Sciatic nerve (tissue), 2 donors: ENCODE measurements around the gene HECW1. TPM values are rescaled to one million over a fixed set of nuclear protein-coding genes. Genes with fewer than 3 reads are reported as not detected.
"Not testable (repeated sequence)": the region's sequence is repeated elsewhere in the genome, so short reads cannot be mapped to it uniquely, and the experiment has no call there.

Source experiments
- ATAC-seq: fragments of 200-7000 bp; cut with Tn5 transposase; one replicate; pipeline ENCODE4 v1.9.1; 2020; ENCODE audit warnings: mild to moderate bottlenecking, moderate library complexity
- DNase-seq: peaks from one replicate; pipeline ENCODE4 v3.0.0-alpha.2; 2020; ENCODE audit warnings: low spot score
- intact Hi-C: fragments of 100-400 bp; cut with DNase I; formaldehyde crosslinking; loops from one replicate; pipeline ENCODE4 v1.14.2; 2022
- total RNA-seq: library from RNA; stranded (reverse); fragmentation: NEBNext Ultra II Directional; extraction: Animal tissue kit (Norgen Biotek cat#: 25700); gene quantifications from one replicate; pipeline ENCODE4 v1.2.1, GENCODE V29; 2021
- donor health status: DM: no; HTN: no; CAD: no.
- donor health status: DM: no; HTN: no; CAD: no.

HECW1 gene
- total RNA-seq, 1 donor from 2014 or later = 4.8 TPM

- intact Hi-C loops = no loop called here
- ATAC-seq = no peak
- DNase-seq = no peak
Measured at GRCh38 chr7:43560742-43561330, 448.4 kb downstream of the HECW1 start.

DNA sequence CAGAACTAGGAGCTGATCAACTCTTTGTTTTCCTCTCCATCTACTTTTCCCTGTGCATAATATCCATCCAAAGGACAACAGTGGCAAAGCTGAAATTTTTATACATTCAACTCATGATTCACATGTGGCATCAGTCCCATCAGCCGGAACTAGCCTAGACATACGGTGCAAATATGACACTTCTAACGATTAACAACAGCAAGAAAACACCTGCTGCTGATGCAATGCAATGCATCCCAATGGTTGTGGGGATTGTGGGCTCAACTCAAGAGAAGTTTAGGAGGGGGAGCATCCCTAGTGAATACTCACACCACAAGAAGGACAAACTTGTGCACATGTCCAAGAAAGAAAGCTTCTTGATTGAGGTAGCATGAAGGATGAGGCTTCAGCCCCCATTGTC, 449.9 kb downstream of the HECW1 start:
- no peak for ATAC-seq
- intact Hi-C loops = no loop called here
- DNase-seq = no peak

DNA sequence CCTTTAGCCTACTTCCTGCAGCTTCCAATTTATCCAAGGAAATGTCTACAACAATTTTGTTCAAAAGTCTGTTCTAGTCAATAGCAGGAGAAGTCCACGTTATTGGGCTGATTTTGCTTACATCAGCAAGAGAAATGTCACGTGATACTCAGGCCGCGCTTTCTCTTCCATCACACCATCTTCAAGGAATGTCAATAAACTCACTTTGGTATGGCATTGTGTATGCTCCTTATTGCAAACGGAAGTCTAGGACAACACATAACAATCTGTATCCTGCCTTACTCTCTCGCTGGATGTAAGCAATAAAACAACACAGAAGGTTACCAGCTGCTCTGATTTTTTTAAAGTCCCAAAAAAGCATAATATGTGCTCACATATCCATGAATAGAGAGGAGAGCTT, 453.3 kb downstream of the HECW1 start:
- intact Hi-C loops = no loop called here
- ATAC-seq = no peak
- no peak for DNase-seq

DNA sequence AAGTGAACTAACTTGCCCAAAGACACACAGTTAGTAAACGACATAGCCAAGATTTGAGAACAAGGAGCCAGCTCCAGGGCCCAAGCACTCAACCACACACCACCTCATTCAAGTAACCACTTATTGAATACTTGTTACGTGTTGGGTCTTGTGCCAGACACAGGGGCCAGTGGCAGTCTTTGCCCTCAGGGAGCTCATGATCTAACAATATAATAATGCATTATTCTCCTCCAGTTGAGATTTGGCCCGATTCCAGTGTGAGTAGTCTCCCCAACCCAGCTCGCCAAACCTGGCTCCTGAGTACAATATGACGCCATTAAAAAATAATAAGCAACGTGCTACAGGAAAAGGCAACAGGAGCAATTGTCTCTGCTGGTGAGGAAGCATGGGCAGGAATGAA, 456.1 kb downstream of the HECW1 start:
- no peak for ATAC-seq
- intact Hi-C loops = no loop called here
- no peak for DNase-seq

DNA sequence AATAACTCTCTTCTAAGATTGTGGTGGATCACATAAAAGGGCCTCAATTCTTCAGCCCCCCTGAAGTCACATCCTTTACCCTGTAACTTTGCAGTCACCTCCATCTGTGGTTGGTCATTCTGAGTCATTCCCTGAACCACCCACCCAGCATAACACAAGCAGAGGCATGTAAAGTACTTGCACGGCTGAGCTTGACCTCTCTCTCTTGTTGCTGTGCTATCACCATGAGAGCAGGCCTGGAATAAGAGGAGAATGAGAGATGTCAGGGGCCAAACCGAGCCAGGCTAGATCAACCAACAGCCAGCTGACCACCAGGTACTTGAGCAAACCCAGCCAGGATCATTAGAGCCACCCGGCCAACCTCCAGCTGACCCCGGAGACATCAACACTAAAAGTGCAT, 457.0 kb downstream of the HECW1 start:
- DNase-seq (no peak), ATAC-seq (no peak)
- intact Hi-C loops = no loop called here

DNA sequence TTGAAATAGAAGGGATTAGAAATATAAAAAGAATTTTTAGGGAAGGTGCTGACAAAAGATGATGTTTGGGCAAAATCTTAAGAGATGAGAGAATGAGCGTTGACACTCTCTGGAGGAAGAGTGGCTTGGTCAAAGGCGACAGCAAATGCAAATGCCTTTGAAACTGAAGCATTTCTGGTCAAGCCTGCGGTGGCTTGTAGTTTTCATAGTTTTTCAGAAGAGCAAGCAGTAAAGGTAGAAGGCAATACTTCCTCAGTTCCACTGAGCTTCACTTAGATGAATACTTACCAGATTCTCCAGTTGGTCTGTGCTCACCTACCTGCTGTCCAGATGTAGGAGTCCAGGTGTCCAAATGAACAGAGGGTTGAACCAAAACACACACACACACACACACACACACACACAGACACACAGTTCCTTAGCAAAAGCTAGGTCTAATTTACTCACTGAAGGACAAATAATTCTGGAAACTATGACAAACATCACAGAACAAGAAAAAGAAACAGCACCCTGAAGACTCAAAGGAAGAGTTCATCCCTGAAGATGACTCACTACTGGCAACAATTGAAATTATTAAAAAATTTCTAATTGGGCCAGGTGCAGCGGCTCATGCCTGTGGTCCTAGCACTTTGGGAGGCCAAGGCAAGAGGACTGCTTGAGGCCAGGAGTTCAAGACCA, 458.4 kb downstream of the HECW1 start:
- intact Hi-C loops = no loop called here
- DNase-seq (no peak), ATAC-seq (no peak)

DNA sequence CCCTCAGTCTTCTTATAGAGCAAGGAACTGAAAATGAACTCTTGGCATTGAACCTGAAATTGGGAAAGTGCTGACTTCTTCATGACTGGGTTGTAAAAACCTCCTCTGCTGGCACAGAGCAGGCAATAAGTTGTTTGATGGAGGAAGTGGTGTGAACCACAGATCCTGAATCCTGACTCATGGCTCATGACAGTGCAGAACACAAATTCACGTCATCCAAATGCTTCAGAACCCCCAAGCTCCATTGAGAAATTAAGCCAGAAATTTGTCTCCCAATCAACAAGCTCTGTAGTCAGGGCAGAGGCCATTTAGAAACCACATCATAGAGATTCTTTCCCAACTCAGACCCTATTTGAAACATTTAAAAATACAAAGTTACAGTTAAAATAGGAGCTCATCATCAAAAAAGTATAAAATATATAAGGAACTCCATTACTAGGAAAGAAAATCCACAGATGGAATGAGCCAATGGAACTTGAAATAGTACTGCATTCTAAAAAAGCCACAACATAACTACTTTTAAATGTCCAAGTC, 460.1 kb downstream of the HECW1 start:
- peak; percentile 97 for ATAC-seq
- intact Hi-C loops = no loop called here
- no peak for DNase-seq

- DNase-seq, intact Hi-C loops, ATAC-seq: not testable (repeated sequence)
Measured at GRCh38 chr7:43573832-43574231, 461.4 kb downstream of the HECW1 start.

GRCh38 chr7:43575506-43575905, 463.1 kb downstream of the HECW1 start:
- ATAC-seq = no peak
- intact Hi-C loops = no loop called here
- DNase-seq = no peak

DNA sequence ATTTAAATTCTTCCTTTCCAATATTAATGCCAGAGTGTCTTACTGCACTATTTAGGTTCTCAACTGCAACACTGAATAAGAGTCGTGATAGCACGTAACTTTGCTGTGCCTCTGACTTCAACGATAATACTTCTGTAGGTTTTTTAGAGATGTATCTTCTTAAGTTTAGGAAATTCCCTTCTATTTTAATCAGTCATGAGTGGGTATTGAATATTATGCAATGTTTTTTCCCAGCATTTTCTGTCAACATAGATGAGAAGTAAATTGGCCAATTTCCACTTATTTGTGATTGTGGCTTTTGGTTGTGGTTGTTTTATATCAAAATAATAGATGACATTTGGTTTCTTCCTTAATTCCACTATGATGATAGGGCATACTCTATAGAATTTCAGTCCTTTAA, 463.8 kb downstream of the HECW1 start:
- DNase-seq = no peak
- ATAC-seq = no peak
- intact Hi-C loops = no loop called here

GRCh38 chr7:43577485-43577951, 465.1 kb downstream of the HECW1 start:
- no peak for DNase-seq
- ATAC-seq = no peak
- intact Hi-C loops = no loop called here

GRCh38 chr7:43582503-43583423, 470.3 kb downstream of the HECW1 start, which contains the start of gene STK17A:
Gene STK17A, plus strand, starts transcription at chr7:43583108. Its CDS starts 136 bp downstream, at chr7:43583244.
- DNase-seq (peak; percentile 94), ATAC-seq (peak; percentile 97)
- intact Hi-C loops = loop anchor here (5.0 kb wide), 1 partner anchor 125 kb away; no protein-coding TSS in a partner anchor

DNA sequence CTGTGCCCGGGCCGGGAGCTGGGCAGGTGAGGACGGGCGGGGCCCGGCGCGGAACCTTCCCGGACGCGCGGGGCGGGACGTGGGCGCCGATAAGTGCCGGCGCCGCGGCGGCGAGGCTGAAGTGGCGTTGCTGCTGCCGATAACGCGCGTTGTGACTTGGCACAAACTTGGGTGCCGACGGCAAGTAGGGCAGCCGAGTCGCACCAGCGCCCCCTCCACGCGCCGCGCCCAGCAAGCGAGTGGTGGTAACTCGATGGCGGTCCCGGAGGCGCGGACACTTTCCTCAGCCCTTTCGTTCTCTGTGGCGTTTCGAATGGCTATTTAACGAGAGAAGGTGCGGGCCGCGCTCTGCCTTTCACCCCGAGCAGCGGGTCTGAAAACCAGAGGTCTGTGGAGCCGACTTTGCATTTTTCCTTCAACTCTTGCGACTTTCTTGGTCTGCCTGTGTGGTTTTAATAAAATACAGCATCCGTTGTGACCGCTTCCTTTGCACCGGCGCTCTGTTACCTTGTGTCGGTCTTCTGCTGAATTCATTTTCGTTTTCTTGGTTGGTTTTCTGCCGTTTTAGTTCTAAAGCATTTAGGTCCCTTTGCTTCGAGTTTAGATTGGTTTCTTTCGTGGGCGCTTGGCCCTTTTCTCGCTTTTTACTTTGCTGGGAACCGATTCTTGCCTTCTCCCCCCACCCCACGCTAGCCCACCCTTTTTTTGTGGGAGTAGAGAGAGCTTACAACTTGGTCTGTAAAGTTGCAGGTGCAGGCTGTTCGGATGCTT, 471.2 kb downstream of the HECW1 start:
- ATAC-seq = peak; percentile 23
- intact Hi-C loops = loop anchor here (5.0 kb wide), 1 partner anchor 124 kb away; no protein-coding TSS in a partner anchor
- peak; percentile 83 for DNase-seq

- ATAC-seq (no peak), DNase-seq (no peak)
- intact Hi-C loops = loop anchor here (5.0 kb wide), 1 partner anchor 123 kb away; no protein-coding TSS in a partner anchor
Measured at GRCh38 chr7:43584195-43584586, 471.7 kb downstream of the HECW1 start.

- intact Hi-C loops = loop anchor here (5.0 kb wide), 1 partner anchor 123 kb away; no protein-coding TSS in a partner anchor
- not testable (repeated sequence) for DNase-seq, ATAC-seq
Measured at GRCh38 chr7:43584733-43585132, 472.3 kb downstream of the HECW1 start.

DNA sequence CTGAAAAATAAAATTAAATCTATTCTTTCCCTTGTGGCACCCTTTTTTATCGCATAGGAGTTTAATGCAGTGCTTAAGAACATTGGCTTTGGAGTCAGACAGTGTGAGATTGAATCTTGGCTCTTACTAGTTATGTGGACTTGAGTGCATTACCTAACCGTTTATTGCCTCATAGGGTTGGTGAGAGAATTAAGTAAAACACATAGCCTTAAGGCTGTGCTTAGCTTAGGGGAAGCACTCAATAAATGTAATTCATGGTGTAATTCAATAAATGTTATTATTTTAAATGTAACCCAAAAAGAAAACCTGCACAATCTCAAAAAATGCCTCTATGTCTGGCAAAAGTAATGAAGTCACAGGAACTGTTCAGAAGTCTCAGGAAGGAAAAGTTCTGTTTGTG, 473.1 kb downstream of the HECW1 start:
- DNase-seq = no peak
- peak; percentile 34 for ATAC-seq
- intact Hi-C loops = no loop called here

GRCh38 chr7:43586251-43586900, 473.9 kb downstream of the HECW1 start:
- DNase-seq (no peak), ATAC-seq (no peak)
- intact Hi-C loops = no loop called here
